Measurements from ENCODE around the gene ZNF783. TPM values are rescaled to one million over a fixed set of nuclear protein-coding genes. Genes with fewer than 3 reads are reported as not detected.
"Not testable (repeated sequence)": the region's sequence is repeated elsewhere in the genome, so short reads cannot be mapped to it uniquely, and the experiment has no call there.

The ZNF783 gene
- total and polyA plus RNA-seq, 9 donors: 5.5 to 27.6 (median 17.0) TPM

DNA sequence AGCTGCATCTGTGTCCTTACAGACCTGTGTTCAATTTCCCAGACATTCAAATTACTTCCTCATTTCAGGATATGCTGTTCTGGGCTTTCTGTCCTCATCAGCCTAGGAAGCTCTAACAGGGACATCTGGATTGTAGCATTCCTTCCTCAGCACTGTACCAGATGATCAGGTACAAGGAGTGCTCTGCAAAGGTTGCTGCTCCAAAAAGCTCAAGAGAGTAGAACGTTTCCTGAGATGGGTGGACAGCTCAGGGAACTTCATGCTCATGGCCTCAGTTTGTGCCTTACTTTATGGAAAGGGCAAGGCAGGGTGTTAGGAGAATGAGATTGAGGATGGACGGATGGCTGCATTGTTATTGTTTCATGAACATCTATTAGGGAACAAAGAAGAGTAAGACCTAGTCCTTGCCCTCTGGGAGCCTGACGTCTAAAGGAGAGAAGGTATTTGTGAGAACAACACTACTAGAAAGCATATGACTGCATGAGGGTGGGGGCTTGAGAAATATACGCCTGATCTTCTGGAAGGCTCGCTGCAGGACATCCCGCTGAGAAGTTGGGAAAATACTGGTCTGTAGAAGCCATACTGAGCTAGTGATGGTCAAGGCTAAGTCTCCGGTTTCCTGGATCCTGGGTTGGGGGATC lies 33.0 kb upstream of the ZNF783 start:
- 40 to 51% (median 45%) methylated on average over 7 of the region's 7 CpGs for WGBS, 3 donors
- no peak for DNase-seq
- H3K27ac ChIP-seq: no peak overlapping the region
- H3K36me3 ChIP-seq: no peaks in the 10 kb centered on the region
- H3K4me1 ChIP-seq (ENCODE audit: insufficient read depth): no peaks in the 10 kb centered on the region
- intact Hi-C loops (cut with DNase I): no loop called here
- no peaks in the 10 kb centered on the region for H3K27me3 ChIP-seq
- H3K4me3 ChIP-seq: no peak overlapping the region
- no peaks in the 10 kb centered on the region for H3K9me3 ChIP-seq
- TF ChIP-seq POLR2A (IDR thresholded peaks at IDR 0.05) (no peak), EP300 (IDR thresholded peaks at IDR 0.05) (no peak)
- TF ChIP-seq, protein P1, sequence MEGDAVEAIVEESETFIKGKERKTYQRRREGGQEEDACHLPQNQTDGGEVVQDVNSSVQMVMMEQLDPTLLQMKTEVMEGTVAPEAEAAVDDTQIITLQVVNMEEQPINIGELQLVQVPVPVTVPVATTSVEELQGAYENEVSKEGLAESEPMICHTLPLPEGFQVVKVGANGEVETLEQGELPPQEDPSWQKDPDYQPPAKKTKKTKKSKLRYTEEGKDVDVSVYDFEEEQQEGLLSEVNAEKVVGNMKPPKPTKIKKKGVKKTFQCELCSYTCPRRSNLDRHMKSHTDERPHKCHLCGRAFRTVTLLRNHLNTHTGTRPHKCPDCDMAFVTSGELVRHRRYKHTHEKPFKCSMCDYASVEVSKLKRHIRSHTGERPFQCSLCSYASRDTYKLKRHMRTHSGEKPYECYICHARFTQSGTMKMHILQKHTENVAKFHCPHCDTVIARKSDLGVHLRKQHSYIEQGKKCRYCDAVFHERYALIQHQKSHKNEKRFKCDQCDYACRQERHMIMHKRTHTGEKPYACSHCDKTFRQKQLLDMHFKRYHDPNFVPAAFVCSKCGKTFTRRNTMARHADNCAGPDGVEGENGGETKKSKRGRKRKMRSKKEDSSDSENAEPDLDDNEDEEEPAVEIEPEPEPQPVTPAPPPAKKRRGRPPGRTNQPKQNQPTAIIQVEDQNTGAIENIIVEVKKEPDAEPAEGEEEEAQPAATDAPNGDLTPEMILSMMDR (IDR thresholded peaks at IDR 0.05): no peak

GRCh38 chr7:149229526-149229925 lies 32.5 kb upstream of the ZNF783 start:
- no peaks in the 10 kb centered on the region for H3K9me3 ChIP-seq
- H3K4me3 ChIP-seq: no peak overlapping the region
- H3K4me1 ChIP-seq (ENCODE audit: insufficient read depth): no peaks in the 10 kb centered on the region
- TF ChIP-seq, protein P1 (IDR thresholded peaks at IDR 0.05): no peak
- no peak for TF ChIP-seq POLR2A (IDR thresholded peaks at IDR 0.05)
- TF ChIP-seq EP300 (IDR thresholded peaks at IDR 0.05): no peak
- intact Hi-C loops (cut with DNase I): no loop called here
- 56 to 67% (median 57%) methylated on average over 6 of the region's 6 CpGs for WGBS, 3 donors
- H3K36me3 ChIP-seq: no peaks in the 10 kb centered on the region
- H3K27ac ChIP-seq: no peak overlapping the region
- no peaks in the 10 kb centered on the region for H3K27me3 ChIP-seq
- DNase-seq: no peak

- Histone ChIP-seq H3K4me1 (ENCODE audit: insufficient read depth) (no peaks in the 10 kb centered on the region), H3K27ac (no peak overlapping the region), H3K9me3 (no peaks in the 10 kb centered on the region), H3K36me3 (no peaks in the 10 kb centered on the region), H3K27me3 (no peaks in the 10 kb centered on the region), H3K4me3 (no peak overlapping the region)
- intact Hi-C loops (cut with DNase I): no loop called here
- TF ChIP-seq, protein P1 (IDR thresholded peaks at IDR 0.05): no peak
- TF ChIP-seq EP300 (IDR thresholded peaks at IDR 0.05) (no peak), POLR2A (IDR thresholded peaks at IDR 0.05) (no peak)
- WGBS, 3 donors: 80 to 85% (median 85%) methylated on average over 2 of the region's 2 CpGs
- DNase-seq: no peak
Observed at GRCh38 chr7:149232362-149232761, 29.6 kb upstream of the ZNF783 start.

DNA sequence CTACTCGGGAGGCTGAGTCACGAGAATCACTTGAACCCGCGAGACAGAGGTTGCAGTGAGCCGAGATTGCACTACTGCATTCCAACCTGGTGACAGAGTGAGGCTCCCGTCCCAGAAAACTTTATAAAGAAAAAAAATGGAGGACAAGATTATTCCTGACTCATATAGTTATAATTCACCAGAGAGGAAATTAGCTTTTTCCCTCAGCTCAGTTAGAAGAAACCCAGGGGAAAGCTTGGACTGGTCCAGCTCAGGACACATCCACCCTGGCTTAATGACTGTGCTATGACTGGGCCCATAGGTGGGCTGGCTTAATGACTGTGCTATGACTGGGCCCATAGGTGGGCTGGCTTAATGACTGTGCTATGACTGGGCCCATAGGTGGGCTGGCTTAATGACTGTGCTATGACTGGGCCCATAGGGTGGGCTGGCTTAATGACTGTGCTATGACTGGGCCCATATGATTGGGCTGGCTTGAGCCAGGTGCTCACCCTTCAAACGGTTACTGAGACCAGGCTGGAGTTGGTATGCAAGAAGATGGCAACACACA lies 28.3 kb upstream of the ZNF783 start:
- intact Hi-C loops (cut with DNase I); H3K4me3 ChIP-seq; H3K9me3 ChIP-seq; H3K4me1 ChIP-seq (ENCODE audit: insufficient read depth); H3K27ac ChIP-seq; H3K27me3 ChIP-seq; DNase-seq; H3K36me3 ChIP-seq: not testable (repeated sequence)
- WGBS, 3 donors: 68 to 81% (median 71%) methylated on average over 7 of the region's 7 CpGs

DNA sequence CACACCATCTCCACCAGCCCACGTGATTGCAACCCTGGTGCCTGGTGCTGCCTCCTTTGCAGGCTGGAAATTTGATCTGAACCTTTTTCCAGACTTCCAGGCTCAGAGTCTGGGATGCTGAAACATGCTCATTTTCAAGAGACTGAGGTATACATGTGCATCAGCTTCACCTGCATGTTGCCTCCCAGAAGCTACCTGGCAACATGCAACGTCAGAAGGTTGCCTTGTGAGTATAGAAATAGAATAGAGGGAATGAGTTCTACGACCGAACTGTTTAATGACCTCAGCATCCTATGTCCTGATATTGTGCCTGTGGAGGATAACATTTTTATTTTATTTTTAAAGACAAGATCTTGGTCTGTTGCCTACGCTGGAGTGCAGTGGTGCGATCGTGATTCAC lies 24.5 kb upstream of the ZNF783 start:
- intact Hi-C loops (cut with DNase I): no loop called here
- Histone ChIP-seq H3K4me1 (ENCODE audit: insufficient read depth) (peaks cover 7% of the 10 kb centered on the region), H3K9me3 (peaks cover 0 to 2% of the 10 kb centered on the region in 2 donors), H3K4me3 (no peak overlapping the region), H3K36me3 (no peaks in the 10 kb centered on the region), H3K27me3 (no peaks in the 10 kb centered on the region), H3K27ac (no peak overlapping the region)
- no peak for DNase-seq
- TF ChIP-seq, protein P1 (IDR thresholded peaks at IDR 0.05): no peak
- no peak for TF ChIP-seq EP300 (IDR thresholded peaks at IDR 0.05)
- no peak for TF ChIP-seq POLR2A (IDR thresholded peaks at IDR 0.05)
- 77 to 83% (median 80%) methylated on average over 7 of the region's 7 CpGs for WGBS, 3 donors

Measured in ovary (tissue), 9 donors.